IMR-90 (cell line): ENCODE results near the gene WDR45B. TPM values are rescaled to one million over a fixed set of nuclear protein-coding genes. Genes with fewer than 3 reads are reported as not detected.

Experiments used
- ATAC-seq: fragments of 200-7000 bp; cut with Tn5 transposase; 2 replicates; pipeline ENCODE4 v1.9.1; 2020; ENCODE audit warnings: low read depth, mild to moderate bottlenecking, moderate library complexity
- BruUV-seq: library from RNA; stranded (reverse); fragments of 400-500 nt; replicated peaks from 2 replicates; lab custom pipeline; 2021; lab: Mats Ljungman, UMichigan
- CTCF ChIA-PET: fragments of 300-600 bp; formaldehyde crosslinking; extraction: SDS; loops from one replicate; lab custom pipeline; 2021; ENCODE audit warnings: antibody characterized with exemption; lab: Yijun Ruan, JAX
- POLR2A ChIA-PET: fragments of 300-600 bp; sonication (Branson Sonifier 250); formaldehyde crosslinking; loops from one replicate; lab custom pipeline; 2022; ENCODE audit warnings: antibody characterized with exemption; ENCODE audit not compliant: unreplicated experiment; lab: Charles Lee
- DNase-seq: peaks from one replicate; pipeline ENCODE4 v3.0.0; 2013
- H2AFZ ChIP-seq: replicated peaks from 2 replicates; pipeline ENCODE3; 2013; ENCODE audit warnings: low read length, mild to moderate bottlenecking; ENCODE audit not compliant: poor library complexity
- H2AK5ac ChIP-seq: 2 replicates; pipeline ENCODE4 v1.6.1; 2013; ENCODE audit warnings: low read depth, low read length, inconsistent platforms
- H2AK9ac ChIP-seq: replicated peaks from 2 replicates; pipeline ENCODE3; 2013; ENCODE audit warnings: mild to moderate bottlenecking, low read depth, low read length, moderate library complexity; ENCODE audit not compliant: poor library complexity
- H2BK120ac ChIP-seq: 2 replicates; pipeline ENCODE4 v1.6.1; 2013; ENCODE audit warnings: low read depth, low read length, inconsistent platforms
- H2BK15ac ChIP-seq: 3 replicates; pipeline ENCODE4 v1.6.1; 2013; ENCODE audit warnings: low read depth, low read length, inconsistent platforms
- H2BK20ac ChIP-seq: 2 replicates; pipeline ENCODE4 v1.6.1; 2013; ENCODE audit warnings: low read depth, mild to moderate bottlenecking, inconsistent platforms, low read length, moderate library complexity
- H2BK5ac ChIP-seq: 2 replicates; pipeline ENCODE4 v1.6.1; 2013; ENCODE audit warnings: mild to moderate bottlenecking, low read depth, low read length, inconsistent platforms; ENCODE audit not compliant: poor library complexity, severe bottlenecking
- H3K14ac ChIP-seq: replicated peaks from 2 replicates; pipeline ENCODE4 v1.6.1; 2013; ENCODE audit warnings: low read depth, low read length, inconsistent platforms
- H3K18ac ChIP-seq: 2 replicates; pipeline ENCODE4 v1.6.1; 2013; ENCODE audit warnings: low read depth, low read length, control low read depth
- H3K23ac ChIP-seq: 2 replicates; pipeline ENCODE4 v1.6.1; 2013; ENCODE audit warnings: low read depth, low read length, inconsistent platforms
- H3K27ac ChIP-seq: 2 replicates; pipeline ENCODE4 v1.5.1; 2013; ENCODE audit warnings: mild to moderate bottlenecking, control low read depth, low read length; ENCODE audit not compliant: insufficient read depth
- H3K27me3 ChIP-seq: 2 replicates; pipeline ENCODE4 v1.6.1; 2013; ENCODE audit warnings: low read length; ENCODE audit not compliant: control insufficient read depth, insufficient read depth
- H3K36me3 ChIP-seq: 2 replicates; pipeline ENCODE4 v1.6.1; 2013; ENCODE audit warnings: low read length, mixed read lengths; ENCODE audit not compliant: control insufficient read depth, insufficient read depth
- H3K4ac ChIP-seq: 2 replicates; pipeline ENCODE4 v1.6.1; 2013; ENCODE audit warnings: low read depth, low read length, inconsistent platforms
- H3K4me1 ChIP-seq: 2 replicates; pipeline ENCODE4 v1.6.1; 2013; ENCODE audit warnings: low read length, mixed read lengths; ENCODE audit not compliant: control insufficient read depth, insufficient read depth
- H3K4me2 ChIP-seq: 2 replicates; pipeline ENCODE4 v1.6.1; 2013; ENCODE audit warnings: low read depth, mild to moderate bottlenecking, control low read depth, low read length, moderate library complexity
- H3K4me3 ChIP-seq: 2 replicates; pipeline ENCODE4 v1.5.1; 2013; ENCODE audit warnings: low read depth, mild to moderate bottlenecking, control low read depth, low read length, moderate library complexity; ENCODE audit not compliant: insufficient read depth
- H3K56ac ChIP-seq: 2 replicates; pipeline ENCODE4 v1.6.1; 2013; ENCODE audit warnings: low read length, inconsistent platforms; ENCODE audit not compliant: insufficient read depth; ENCODE audit errors: extremely low read depth
- H3K79me1 ChIP-seq, 2 experiments: 2 replicates each; pipeline ENCODE4 v1.6.1; 2013; ENCODE audit warnings: low read length in 2 of 2, inconsistent platforms in 1 of 2, low read depth in 1 of 2
- H3K9ac ChIP-seq: 2 replicates; pipeline ENCODE4 v1.6.1; 2013; ENCODE audit warnings: low read depth, low read length, control low read depth
- H3K9me1 ChIP-seq: 2 replicates; pipeline ENCODE4 v1.6.1; 2013; ENCODE audit warnings: low read length, inconsistent platforms; ENCODE audit not compliant: insufficient read depth
- H3K9me3 ChIP-seq: 2 replicates; pipeline ENCODE4 v1.6.1; 2013; ENCODE audit warnings: low read length; ENCODE audit not compliant: control insufficient read depth, insufficient read depth
- H4K20me1 ChIP-seq: 2 replicates; pipeline ENCODE4 v1.6.1; 2013; ENCODE audit warnings: low read length, inconsistent platforms; ENCODE audit not compliant: insufficient read depth
- H4K5ac ChIP-seq: 2 replicates; pipeline ENCODE4 v1.6.1; 2013; ENCODE audit warnings: mild to moderate bottlenecking, low read depth, low read length, control low read depth
- H4K8ac ChIP-seq, 2 experiments: 2 replicates each; pipeline ENCODE4 v1.6.1; 2013; ENCODE audit warnings: low read depth in 2 of 2, low read length in 2 of 2, control low read depth in 1 of 2, inconsistent platforms in 1 of 2
- H4K91ac ChIP-seq: 2 replicates; pipeline ENCODE4 v1.6.1; 2013; ENCODE audit warnings: low read depth, low read length, inconsistent platforms; ENCODE audit not compliant: insufficient read depth
- CEBPB ChIP-seq: IDR thresholded peaks from 2 replicates; pipeline ENCODE4 v1.6.1; 2012; ENCODE audit warnings: low read depth, low read length, improper control_type of control experiment
- ELK1 ChIP-seq: fragments of 150-350 bp; IDR thresholded peaks from 2 replicates; pipeline ENCODE4 v1.6.1; 2016; ENCODE audit warnings: low read depth, mild to moderate bottlenecking, low read length, moderate library complexity, borderline replicate concordance
- MXI1 ChIP-seq: IDR thresholded peaks from 2 replicates; pipeline ENCODE4 v1.6.1; 2012; ENCODE audit warnings: low read depth, mild to moderate bottlenecking, low read length, moderate library complexity, borderline replicate concordance
- NFE2L2 ChIP-seq: fragments of 150-350 bp; IDR thresholded peaks from 2 replicates; pipeline ENCODE4 v1.6.1; 2016; ENCODE audit warnings: low read depth, mild to moderate bottlenecking, low read length
- USF2 ChIP-seq: fragments of 150-350 bp; IDR thresholded peaks from 2 replicates; pipeline ENCODE4 v1.6.1; 2017; ENCODE audit warnings: mild to moderate bottlenecking, antibody characterized with exemption, low read length, low read depth
- WGBS, 2 experiments: methylation state at CpG; one replicate each; pipeline versions ENCODE4 v1.1.5 to v1.1.7; 2013; ENCODE audit warnings: missing lambda C conversion rate in 2 of 2; ENCODE audit not compliant: insufficient read length in 1 of 2; ENCODE audit errors: extremely low coverage in 2 of 2; 5-methylcytosine and 5-hydroxymethylcytosine counted together
- dilution Hi-C: fragments of 300-500 bp; cut with HindIII; formaldehyde crosslinking; loops from one replicate; pipeline ENCODE4 v1.14.3; 2018; ENCODE audit warnings: low sequenced_read_pairs; ENCODE audit not compliant: unreplicated experiment
- in situ Hi-C: fragments of 300-500 bp; cut with MboI; formaldehyde crosslinking; loops from 3 replicates; pipeline ENCODE4 v1.14.3; 2019; ENCODE audit warnings: low sequenced_read_pairs, inconsistent platforms, mixed read lengths
- intact Hi-C: fragments of 100-400 bp; cut with micrococcal nuclease; formaldehyde crosslinking; loops from 2 replicates; pipeline ENCODE4 v1.10.0; 2022
- polyA plus RNA-seq, 3 experiments: library from polyadenylated mRNA; depleted of rRNA; stranded (reverse); fragments of >200 nt; gene quantifications; 2 replicates each; pipeline ENCODE4 v1.2.3, GENCODE V29; 2012; ENCODE audit warnings: low replicate concordance in 1 of 3
- total RNA-seq: library from RNA; depleted of rRNA; stranded (reverse); fragments of >200 nt; gene quantifications from 2 replicates; pipeline ENCODE4 v1.2.3, GENCODE V29; 2012

The WDR45B gene
- total and polyA plus RNA-seq, 2 of the 4 experiments (the other 2 are of a cell fraction), result 98.2 to 110 TPM

DNA sequence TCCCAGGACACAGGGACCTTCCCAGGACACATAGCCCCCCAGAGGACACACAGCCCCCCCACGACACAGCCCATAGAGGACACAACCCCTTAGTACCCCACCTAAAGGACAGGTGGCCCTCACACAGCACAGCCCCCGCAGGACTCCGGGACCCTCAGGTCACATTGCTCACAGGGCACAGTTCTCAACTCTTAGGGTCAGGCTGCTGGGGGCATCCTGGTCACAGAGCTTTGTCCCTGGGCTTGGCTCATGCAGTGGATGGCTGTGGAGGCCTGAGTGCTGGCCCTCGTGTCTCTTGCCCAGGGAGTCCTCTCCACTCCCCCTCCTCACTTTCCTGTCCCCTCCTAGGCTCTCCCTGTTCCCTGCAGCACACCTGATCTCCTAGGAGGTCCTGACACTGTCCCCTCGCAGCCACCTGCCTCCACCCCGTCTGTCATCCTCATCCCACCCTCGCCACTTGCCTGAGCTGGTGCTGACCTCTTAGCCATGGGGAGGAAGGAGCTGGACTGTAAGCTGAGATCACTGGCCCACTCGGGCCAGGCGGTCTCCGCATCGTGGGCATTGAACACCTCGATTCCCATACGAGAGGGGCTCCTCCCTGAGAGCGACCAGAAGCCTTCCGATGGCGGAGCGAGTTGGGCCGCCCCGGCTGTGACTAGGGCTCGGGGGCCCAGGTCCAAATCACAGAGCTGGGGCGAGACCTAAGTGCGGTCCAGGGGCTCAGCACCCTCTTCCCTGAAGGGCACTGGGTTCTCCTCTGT is 1.4 kb upstream of the WDR45B start:
- BruUV-seq, result no TSS peak
- Histone ChIP-seq H3K14ac (no peak overlapping the region), H3K9me1 (peaks cover 4% of the 10 kb centered on the region), H3K23ac (no peak overlapping the region), H2AFZ (peak overlapping the region; percentile 43), H2AK9ac (peak overlapping the region; percentile 97), H3K36me3 (no peaks in the 10 kb centered on the region), H3K56ac (no peak overlapping the region), H3K9me3 (no peaks in the 10 kb centered on the region), H4K20me1 (peaks cover 32% of the 10 kb centered on the region), H2AK5ac (peak overlapping the region; percentile 84), H4K91ac (peak overlapping the region; percentile 55; the same call in 1 of the 2 replicates), H3K4ac (peak overlapping the region; percentile 94; the same call in 1 of the 2 replicates), H2BK5ac (no peak overlapping the region), H4K5ac (no peak overlapping the region), H2BK120ac (no peak overlapping the region), H3K18ac (no peak overlapping the region), H3K27ac (no peak overlapping the region), H2BK20ac (no peak overlapping the region), H2BK15ac (no peak overlapping the region), H3K79me1 (peaks cover 3 to 14% of the 10 kb centered on the region in 2 experiments; a peak in 3 of 4 replicates), H3K27me3 (no peaks in the 10 kb centered on the region), H3K4me1 (peaks cover 5% of the 10 kb centered on the region; the same call in 1 of the 2 replicates), H3K9ac (no peak overlapping the region), H4K8ac (peak overlapping the region in 1 of 2 experiments; percentile 100; a peak in 1 of 4 replicates), H3K4me2 (no peak overlapping the region), H3K4me3 (no peak overlapping the region)
- dilution Hi-C loops, result no loop called here
- DNase-seq (no peak), ATAC-seq (no peak)
- ChIA-PET CTCF (no interaction called here), POLR2A (no interaction called here)
- no peak for TF ChIP-seq MXI1
- no peak for TF ChIP-seq NFE2L2
- no peak for TF ChIP-seq CEBPB
- TF ChIP-seq USF2, result no peak
- TF ChIP-seq ELK1, result no peak
- in situ Hi-C loops, result no loop called here
- intact Hi-C loops, result no loop called here
- 87% methylated on average over 17 of the region's 22 CpGs; no CpG with 5 or more reads in 1 of the 2 experiments for whole genome bisulfite sequencing, 2 experiments
